ENCODE results near the gene ASIC1. TPM values are rescaled to one million over a fixed set of nuclear protein-coding genes. Genes with fewer than 3 reads are reported as not detected.

Gene ASIC1
- total and polyA plus RNA-seq, 2 of the 13 experiments (the other 11 are each of a cell fraction or from before 2014, with no cell fraction given): 0.44 to 1.5 TPM

GRCh38 chr12:50082644-50083043, 25.2 kb downstream of the ASIC1 start (continued):
- TF ChIP-seq ZNF484 (CRISPR knock-in tag; IDR thresholded peaks at IDR 0.05; ENCODE audit: borderline replicate concordance, low read depth) (no peak), MEIS1 (CRISPR knock-in tag; IDR thresholded peaks at IDR 0.05; ENCODE audit: borderline replicate concordance) (no peak), SNAPC2 (CRISPR knock-in tag; IDR thresholded peaks at IDR 0.05) (no peak), ZNF660 (CRISPR knock-in tag; IDR thresholded peaks at IDR 0.05; ENCODE audit: borderline replicate concordance, low read depth) (no peak), ZNF883 (CRISPR knock-in tag; IDR thresholded peaks at IDR 0.05; ENCODE audit: not compliant biosample characterization) (no peak), PLRG1 (conservative IDR thresholded peaks at IDR 0.05) (no peak), SYNCRIP (IDR thresholded peaks at IDR 0.05; ENCODE audit: insufficient read depth, low read depth, low read length) (no peak), ZNF343 (CRISPR knock-in tag; IDR thresholded peaks at IDR 0.05) (no peak; the same call in 1 of the 2 replicates), IKZF4 (CRISPR knock-in tag; IDR thresholded peaks at IDR 0.05; ENCODE audit: borderline replicate concordance, low read depth, not compliant biosample characterization) (no peak), BORCS8-MEF2B (CRISPR knock-in tag; IDR thresholded peaks at IDR 0.05) (no peak), FOXK1 (CRISPR knock-in tag; IDR thresholded peaks at IDR 0.05; ENCODE audit: borderline replicate concordance, low read depth) (peak; percentile 31; the same call in 1 of the 2 replicates), FOXO1 (CRISPR knock-in tag; IDR thresholded peaks at IDR 0.05) (peak; percentile 28; the same call in 1 of the 2 replicates), POLR2A (IDR thresholded peaks at IDR 0.05; ENCODE audit: insufficient read depth in 1 of 2, low read depth in 2 of 2, low read length in 2 of 2) (0 out of 4 replicates have a peak, but pooled peaks of 1 of the 2 experiments have one; percentile 50), POLR2G (IDR thresholded peaks at IDR 0.05; ENCODE audit: low read depth, low read length) (no peak), ZBTB3 (CRISPR knock-in tag; IDR thresholded peaks at IDR 0.05; ENCODE audit: borderline replicate concordance, low read depth) (no peak), ZNF747 (CRISPR knock-in tag; IDR thresholded peaks at IDR 0.05; ENCODE audit: borderline replicate concordance) (no peak), RFX3 (CRISPR knock-in tag; IDR thresholded peaks at IDR 0.05) (no peak), ZBTB40 (IDR thresholded peaks at IDR 0.05) (no peak), ZBTB40 (CRISPR knock-in tag; IDR thresholded peaks at IDR 0.05) (no peak), PRPF4 (IDR thresholded peaks at IDR 0.05; ENCODE audit: low read depth, low read length, poor library complexity, severe bottlenecking) (no peak), ZFAT (CRISPR knock-in tag; conservative IDR thresholded peaks at IDR 0.05) (no peak), PHF21A (CRISPR knock-in tag; IDR thresholded peaks at IDR 0.05) (no peak)

All from HepG2 (cell line).